Uterus (tissue), 2 donors: Measurements from ENCODE around the gene BDH1.

Source experiments
- CTCF ChIP-seq, 4 experiments: fragments of 200-600 bp in 2 of 4; fragments of 450-650 bp in 2 of 4; sonication (generic) in 2 of 4; IDR thresholded peaks; one replicate each; pipeline ENCODE4 v1.5.1; 2016 to 2019; ENCODE audit warnings: antibody characterized with exemption in 4 of 4, mild to moderate bottlenecking in 2 of 4, moderate library complexity in 1 of 4
- POLR2A ChIP-seq, 2 donors: fragments of 450-650 bp; IDR thresholded peaks; one replicate each; pipeline ENCODE4 v1.6.1; 2016; ENCODE audit warnings: antibody characterized with exemption in 2 of 2, mild to moderate bottlenecking in 1 of 2, moderate library complexity in 1 of 2

DNA sequence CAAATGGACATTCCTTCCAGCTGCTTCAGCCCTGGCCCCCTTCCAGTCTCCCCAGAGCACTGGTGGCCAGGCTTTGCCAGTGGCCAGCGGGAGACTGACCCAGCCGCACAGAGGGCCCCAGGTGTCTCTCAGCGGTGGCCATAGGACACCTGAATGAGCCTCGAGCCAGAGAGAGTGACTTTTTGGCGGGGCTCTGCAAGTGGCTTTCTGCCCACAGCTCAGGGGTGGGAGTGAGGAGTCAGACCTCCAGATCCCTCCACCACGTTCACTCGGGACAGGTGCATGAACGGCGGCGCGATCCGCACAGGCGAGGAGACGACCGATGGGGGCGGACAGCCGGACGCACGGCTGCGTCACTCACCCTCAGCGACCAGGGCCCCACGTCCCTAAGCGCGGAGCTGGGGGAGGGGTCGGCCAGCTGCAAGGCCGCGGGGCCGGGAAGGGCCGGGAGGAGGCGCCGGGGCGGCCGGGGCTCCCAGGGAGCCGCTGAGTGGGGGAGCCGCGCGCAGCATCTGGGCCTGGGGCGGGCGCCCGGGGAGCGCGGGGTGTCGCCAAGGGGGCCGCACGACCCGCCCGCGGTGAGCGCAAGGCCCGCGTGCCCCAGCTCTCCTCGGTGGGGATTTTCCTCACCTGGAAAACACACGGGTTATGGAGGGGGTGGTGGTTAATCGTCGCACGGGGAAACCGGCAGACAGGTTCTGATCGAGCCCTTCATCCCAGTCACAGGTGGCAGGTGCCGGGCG is 57.1 kb downstream of the BDH1 start:
- TF ChIP-seq CTCF (IDR thresholded peaks at IDR 0.05), result no peak
- no peak for TF ChIP-seq POLR2A (IDR thresholded peaks at IDR 0.05)
